Mucosa of descending colon (tissue), 3 donors: ENCODE measurements around the gene GLIPR1L2. TPM values are rescaled to one million over a fixed set of nuclear protein-coding genes. Genes with fewer than 3 reads are reported as not detected.

ENCODE experiments used
- ATAC-seq: fragments of 200-7000 bp; cut with Tn5 transposase; one replicate; pipeline ENCODE4 v1.9.1; 2020; ENCODE audit warnings: mild to moderate bottlenecking, moderate library complexity
- DNase-seq, 3 donors: peaks; one replicate each; pipeline ENCODE4 v3.0.0-alpha.2; 2020
- H3K36me3 ChIP-seq: fragments of 200-600 bp; one replicate; pipeline ENCODE4 v1.8.0; 2021; ENCODE audit warnings: low read depth, mild to moderate bottlenecking
- H3K4me1 ChIP-seq: fragments of 200-600 bp; one replicate; pipeline ENCODE4 v1.8.0; 2021; ENCODE audit warnings: low read depth, mild to moderate bottlenecking
- H3K4me3 ChIP-seq: fragments of 200-600 bp; one replicate; pipeline ENCODE4 v1.8.0; 2021; ENCODE audit warnings: mild to moderate bottlenecking
- H3K9me3 ChIP-seq: fragments of 200-600 bp; one replicate; pipeline ENCODE4 v1.8.0; 2021; ENCODE audit warnings: mild to moderate bottlenecking
- intact Hi-C, 2 donors: fragments of 100-400 bp; cut with DNase I in 1 of 2; cut with micrococcal nuclease in 1 of 2; formaldehyde crosslinking; loops; one replicate each; pipeline versions ENCODE4 v1.11.0 to v1.11.1; 2022; cut with DNase I, micrococcal nuclease
- total RNA-seq, 3 donors: library from RNA; stranded (reverse); fragmentation: NEBNext Ultra II Directional in 2 of 3; extraction: Animal tissue kit (Norgen Biotek cat#: 25700) in 2 of 3; gene quantifications; one replicate each; pipeline versions ENCODE4 v1.2.1 to v1.2.4, GENCODE V29; 2021 to 2023
- TF ChIP-seq, protein P1 (sequence below): fragments of 200-600 bp; IDR thresholded peaks from one replicate; pipeline ENCODE4 v1.8.0; 2022; ENCODE audit warnings: antibody characterized with exemption, mild to moderate bottlenecking
- donor health status: DM: no; HTN: no; CAD: no; lungs with moderate emphysema.
- donor health status: DM: no; HTN: no; CAD: no.
- donor health status: DM: no; HTN: yes; CAD: no.

Gene GLIPR1L2
- total RNA-seq, 3 donors from 2014 or later: 0.52 to 0.98 TPM; not detected in 1

DNA sequence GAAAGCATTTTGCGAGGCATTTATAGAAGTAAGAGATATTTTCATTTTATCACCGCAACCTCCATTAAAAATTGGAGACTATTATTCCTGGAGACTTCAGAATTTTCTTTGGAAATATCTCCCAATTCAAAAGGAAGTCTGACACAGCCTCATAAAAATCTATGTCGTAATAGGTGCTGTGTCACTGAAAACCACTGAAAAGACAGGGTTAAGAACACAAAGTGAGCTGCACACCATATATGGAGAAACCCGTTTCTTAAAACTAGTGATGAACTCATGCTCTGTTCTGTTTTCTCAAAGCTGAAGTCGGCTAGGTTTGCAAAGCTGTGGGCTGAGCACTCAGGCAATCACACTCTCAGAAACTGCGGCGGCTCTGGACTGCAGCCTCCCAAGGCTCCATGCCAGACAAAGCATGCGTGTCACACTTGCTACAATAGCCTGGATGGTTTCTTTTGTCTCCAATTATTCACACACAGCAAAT lies 89.6 kb downstream of the GLIPR1L2 start, which contains the start of gene GLIPR1:
Gene GLIPR1 (plus strand): TSS at position 287 of the 481 bp plus-strand sequence. CDS start 126 bp downstream, at position 413.
- Histone ChIP-seq H3K4me1 (no peaks in the 10 kb centered on the region), H3K4me3 (no peak within 1 kb of the TSS), H3K9me3 (no peaks in the 10 kb centered on the region), H3K36me3 (no peaks in the 10 kb centered on the region)
- peak; percentile 87 for ATAC-seq
- intact Hi-C loops: no loop called here
- TF ChIP-seq, protein P1, sequence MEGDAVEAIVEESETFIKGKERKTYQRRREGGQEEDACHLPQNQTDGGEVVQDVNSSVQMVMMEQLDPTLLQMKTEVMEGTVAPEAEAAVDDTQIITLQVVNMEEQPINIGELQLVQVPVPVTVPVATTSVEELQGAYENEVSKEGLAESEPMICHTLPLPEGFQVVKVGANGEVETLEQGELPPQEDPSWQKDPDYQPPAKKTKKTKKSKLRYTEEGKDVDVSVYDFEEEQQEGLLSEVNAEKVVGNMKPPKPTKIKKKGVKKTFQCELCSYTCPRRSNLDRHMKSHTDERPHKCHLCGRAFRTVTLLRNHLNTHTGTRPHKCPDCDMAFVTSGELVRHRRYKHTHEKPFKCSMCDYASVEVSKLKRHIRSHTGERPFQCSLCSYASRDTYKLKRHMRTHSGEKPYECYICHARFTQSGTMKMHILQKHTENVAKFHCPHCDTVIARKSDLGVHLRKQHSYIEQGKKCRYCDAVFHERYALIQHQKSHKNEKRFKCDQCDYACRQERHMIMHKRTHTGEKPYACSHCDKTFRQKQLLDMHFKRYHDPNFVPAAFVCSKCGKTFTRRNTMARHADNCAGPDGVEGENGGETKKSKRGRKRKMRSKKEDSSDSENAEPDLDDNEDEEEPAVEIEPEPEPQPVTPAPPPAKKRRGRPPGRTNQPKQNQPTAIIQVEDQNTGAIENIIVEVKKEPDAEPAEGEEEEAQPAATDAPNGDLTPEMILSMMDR: no peak
- DNase-seq: peak; percentile 58 to 77 (median 64)

DNA sequence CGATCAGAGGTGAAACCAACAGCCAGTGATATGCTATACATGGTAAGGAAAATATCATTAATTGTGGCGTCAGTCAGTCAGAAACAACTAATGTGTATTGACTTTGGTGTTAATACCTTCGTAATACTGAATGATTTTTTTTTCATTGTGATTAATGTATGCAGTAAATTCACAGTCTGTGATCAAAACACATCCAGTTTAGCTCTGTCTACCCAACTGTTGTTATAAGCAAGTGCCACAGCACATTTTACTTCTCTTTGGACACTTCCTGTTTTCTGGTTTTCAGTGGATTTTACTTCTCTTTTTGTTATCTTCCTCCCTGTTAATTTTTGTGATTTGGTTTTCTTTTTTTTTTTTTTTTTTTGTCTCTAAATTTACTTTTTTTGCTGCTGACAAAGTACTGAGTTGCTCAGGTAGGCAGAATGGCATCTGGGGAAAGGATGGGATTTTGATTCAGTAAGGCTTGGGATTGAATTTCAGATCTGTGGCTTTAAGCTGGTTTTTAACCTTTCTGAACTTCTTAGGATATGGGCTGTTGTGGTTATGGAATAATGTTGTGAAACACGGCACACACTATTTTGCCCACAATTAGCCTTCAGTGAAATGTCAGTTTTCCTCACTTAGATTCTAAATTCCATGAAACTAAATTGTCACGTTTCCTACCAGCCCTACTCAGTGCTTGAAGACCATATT lies 90.3 kb downstream of the GLIPR1L2 start:
- TF ChIP-seq, protein P1: no peak
- intact Hi-C loops: no loop called here
- Histone ChIP-seq H3K36me3 (no peaks in the 10 kb centered on the region), H3K4me1 (no peaks in the 10 kb centered on the region), H3K4me3 (no peak overlapping the region), H3K9me3 (no peaks in the 10 kb centered on the region)
- ATAC-seq (peak; percentile 37), DNase-seq (no peak)

DNA sequence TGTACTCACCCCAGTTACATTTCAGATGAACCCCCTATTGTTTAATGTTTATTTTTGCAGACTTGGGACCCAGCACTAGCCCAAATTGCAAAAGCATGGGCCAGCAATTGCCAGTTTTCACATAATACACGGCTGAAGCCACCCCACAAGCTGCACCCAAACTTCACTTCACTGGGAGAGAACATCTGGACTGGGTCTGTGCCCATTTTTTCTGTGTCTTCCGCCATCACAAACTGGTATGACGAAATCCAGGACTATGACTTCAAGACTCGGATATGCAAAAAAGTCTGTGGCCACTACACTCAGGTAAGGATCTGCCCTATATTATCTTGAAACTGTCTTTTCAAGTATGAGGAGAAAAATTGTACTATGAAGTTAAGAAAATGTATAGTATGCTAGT lies 90.9 kb downstream of the GLIPR1L2 start:
- DNase-seq (no peak), ATAC-seq (no peak)
- Histone ChIP-seq H3K9me3 (no peaks in the 10 kb centered on the region), H3K4me3 (no peak overlapping the region), H3K36me3 (no peaks in the 10 kb centered on the region), H3K4me1 (no peaks in the 10 kb centered on the region)
- intact Hi-C loops: no loop called here
- TF ChIP-seq, protein P1: no peak

Other genes starting within 250 kb of the GLIPR1L2 start
- under 1 TPM in 1 of 3 donors, not detected in 2; 0.44 TPM for gene KCNC2, start 181.2 kb upstream of the GLIPR1L2 start, total RNA-seq
- gene CAPS2, start 60.8 kb upstream of the GLIPR1L2 start, total RNA-seq: 10 to 100 TPM in 1 of 3 donors, 1 to 10 TPM in 2; 5.9 to 11.3 (median 7.1) TPM
- not detected for gene GLIPR1L1, start 56.4 kb upstream of the GLIPR1L2 start, total RNA-seq
- 10 to 100 TPM in 2 of 3 donors, 1 to 10 TPM in 1; 3.8 to 20.1 (median 10.1) TPM for gene GLIPR1, start 89.7 kb downstream of the GLIPR1L2 start, total RNA-seq
- 10 to 100 TPM; 34.1 to 48.5 (median 34.8) TPM for gene KRR1, start 120.5 kb downstream of the GLIPR1L2 start, total RNA-seq